Inflammatory macrophage treated with lipopolysaccharide for 1 hour (primary cell): ENCODE data around the gene SLC51A.
"Not testable (repeated sequence)": the region's sequence is repeated elsewhere in the genome, so short reads cannot be mapped to it uniquely, and the experiment has no call there.

Source experiments
- DNase-seq, 2 donors: peaks; one replicate each; pipeline ENCODE4 v3.0.0-alpha.2; 2020 to 2022

The SLC51A gene

DNA sequence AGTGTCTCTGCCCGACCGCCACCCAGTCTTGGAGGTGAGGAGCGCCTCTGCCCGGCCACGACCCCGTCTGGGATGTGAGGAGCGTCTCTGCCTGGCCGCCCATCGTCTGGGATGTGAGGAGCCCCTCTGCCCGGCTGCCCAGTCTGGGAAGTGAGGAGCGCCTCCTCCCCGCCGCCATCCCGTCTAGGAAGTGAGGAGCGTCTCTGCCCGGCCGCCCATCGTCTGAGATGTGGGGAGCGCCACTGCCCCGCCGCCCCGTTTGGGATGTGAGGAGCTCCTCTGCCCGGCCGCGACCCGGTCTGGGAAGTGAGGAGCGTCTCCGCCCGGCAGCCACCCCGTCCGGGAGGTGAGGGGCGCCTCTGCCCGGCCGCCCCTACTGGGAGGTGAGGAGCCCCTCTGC, 27.8 kb downstream of the SLC51A start:
- not testable (repeated sequence) for DNase-seq

DNA sequence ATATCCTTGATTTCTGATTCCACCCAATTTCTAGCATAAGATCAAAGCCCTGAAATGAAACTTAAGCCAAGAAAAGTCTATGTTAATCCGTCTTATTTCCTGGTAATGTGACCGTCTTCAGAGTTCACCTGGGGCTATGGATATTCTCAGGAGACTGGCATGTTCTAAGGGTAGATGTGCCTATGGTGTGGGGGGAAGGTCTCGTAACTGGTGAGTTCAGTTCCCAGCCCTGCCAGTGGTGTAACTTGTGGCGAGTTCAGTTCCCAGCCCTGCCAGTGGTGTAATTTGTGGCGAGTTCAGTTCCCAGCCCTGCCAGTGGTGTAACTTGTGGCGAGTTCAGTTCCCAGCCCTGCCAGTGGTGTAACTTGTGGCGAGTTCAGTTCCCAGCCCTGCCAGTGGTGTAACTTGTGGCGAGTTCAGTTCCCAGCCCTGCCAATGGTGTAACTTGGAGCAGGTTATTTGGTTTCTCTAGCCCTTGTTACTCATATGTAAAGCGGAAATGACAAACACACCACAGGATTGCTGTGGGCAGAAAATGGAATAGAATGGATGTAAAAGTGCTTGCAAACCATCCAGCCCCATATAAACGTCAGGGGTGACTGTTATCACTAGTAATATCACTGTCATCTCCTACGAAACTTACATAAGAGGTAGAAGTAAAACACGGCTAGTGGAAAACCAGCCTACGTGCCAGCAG, 30.4 kb downstream of the SLC51A start:
- DNase-seq: peak in 1 of 2 donors; percentile 65

DNA sequence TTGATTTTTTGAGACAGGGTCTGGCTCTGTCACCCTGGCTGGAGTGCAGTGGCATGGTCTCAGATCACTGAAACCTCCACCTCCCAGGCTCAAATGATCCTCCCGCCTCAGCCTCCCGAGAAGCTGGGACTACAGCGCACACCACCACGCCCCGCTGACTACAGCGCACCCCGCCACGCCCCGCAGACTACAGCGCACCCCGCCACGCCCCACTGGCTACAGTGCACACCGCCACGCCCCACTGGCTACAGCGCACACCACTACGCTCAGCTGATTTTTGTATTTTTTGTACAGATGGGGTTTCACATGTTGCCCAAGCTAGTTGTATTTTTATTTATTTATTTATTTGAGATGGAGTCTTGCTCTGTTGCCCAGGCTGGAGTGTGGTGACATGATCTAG, 35.6 kb downstream of the SLC51A start:
- no peak for DNase-seq

DNA sequence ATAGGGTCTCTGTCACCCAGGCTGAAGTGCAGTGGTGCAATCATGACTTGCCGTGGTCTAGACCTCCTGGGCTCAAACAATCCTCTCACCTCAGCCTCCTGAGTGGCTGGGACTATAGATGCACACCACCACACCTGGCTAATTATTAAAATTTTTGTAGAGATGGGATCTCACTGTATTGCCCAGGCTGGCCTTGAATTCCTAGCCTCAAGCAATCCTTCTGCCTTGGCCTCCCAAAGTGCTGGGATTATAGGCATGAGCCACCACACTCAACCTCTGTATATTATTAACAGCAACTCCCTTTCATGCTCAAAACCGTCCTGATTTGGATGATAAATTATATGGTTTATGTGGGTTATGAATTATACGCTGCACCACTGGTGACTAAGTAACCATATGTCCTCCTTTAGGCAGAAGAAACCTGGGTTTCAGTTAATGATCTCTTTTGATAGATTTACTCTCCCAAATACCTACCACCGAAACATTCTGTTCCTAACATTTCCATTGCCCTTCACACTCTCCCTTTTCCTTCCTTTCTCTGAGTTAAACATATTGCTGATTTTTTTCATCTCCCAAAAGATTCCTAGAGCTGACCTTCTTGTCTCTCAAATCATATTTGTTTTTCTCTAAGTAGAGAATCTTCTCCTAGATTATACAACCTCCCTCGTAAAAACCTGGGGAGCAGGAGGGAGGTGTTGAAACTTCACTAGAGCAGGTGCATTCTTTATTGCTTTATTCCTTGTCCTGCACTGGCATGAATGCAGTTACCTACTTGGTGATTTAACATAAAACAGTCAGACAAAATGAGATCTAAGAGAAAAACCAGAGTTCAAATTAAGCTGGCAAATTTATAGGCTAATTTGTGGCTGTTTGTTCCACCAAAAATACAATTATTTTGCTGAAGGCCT, 38.3 kb downstream of the SLC51A start:
- DNase-seq: no peak

DNA sequence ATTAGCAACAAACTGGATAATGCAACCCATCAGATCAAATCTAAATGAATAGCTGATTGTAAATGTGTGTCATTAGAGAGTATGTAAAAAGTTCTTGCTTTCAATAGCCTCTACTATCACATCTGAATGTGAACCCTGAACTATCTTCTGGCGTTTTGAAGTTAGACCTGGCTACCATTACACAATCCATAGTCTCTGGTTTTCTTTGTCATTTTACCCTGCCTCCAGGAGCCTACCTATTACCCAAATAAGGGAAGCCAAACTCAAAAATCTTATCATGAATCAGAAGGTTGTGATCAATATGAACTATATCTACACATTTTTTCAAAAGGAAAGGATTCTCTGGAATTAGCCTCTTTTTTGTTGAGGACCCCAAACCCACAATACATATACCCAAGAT, 39.4 kb downstream of the SLC51A start:
- DNase-seq: no peak

DNA sequence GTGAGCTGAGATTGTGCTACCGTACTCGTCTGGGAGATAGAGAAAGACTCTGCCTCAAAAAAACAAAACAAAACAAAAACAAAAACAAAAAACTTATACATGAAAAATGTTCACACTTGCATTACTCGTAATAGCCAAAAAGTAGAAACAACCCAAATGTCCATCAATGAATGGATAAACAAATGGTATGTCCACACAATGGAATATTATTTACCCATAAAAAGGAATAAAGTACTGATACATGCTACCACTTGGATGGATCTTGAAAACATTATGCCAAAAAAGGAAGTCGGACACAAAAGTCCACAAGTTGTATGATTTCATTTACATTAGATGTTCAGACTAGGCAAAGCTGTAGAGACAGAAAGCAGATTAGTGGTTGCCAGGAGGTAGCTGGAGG, 44.5 kb downstream of the SLC51A start:
- DNase-seq: no peak

DNA sequence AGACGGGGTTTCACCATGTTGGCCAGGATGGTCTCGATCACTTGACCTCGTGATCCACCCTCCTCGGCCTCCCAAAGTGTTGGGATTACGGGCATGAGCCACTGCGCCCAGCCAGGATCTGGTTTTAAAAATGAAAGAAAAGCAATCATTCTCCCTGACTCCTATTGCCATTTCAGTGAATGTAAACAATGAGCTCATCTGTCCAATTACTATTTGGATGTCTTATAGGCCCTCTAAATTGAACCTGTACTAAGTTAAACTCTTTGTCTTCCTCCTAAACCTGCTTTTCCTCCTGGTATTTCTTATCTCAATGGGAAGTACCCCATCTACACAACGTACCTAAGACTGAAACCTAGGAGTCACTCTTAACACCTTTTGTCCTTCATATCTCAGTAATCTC, 47.5 kb downstream of the SLC51A start:
- DNase-seq: no peak

DNA sequence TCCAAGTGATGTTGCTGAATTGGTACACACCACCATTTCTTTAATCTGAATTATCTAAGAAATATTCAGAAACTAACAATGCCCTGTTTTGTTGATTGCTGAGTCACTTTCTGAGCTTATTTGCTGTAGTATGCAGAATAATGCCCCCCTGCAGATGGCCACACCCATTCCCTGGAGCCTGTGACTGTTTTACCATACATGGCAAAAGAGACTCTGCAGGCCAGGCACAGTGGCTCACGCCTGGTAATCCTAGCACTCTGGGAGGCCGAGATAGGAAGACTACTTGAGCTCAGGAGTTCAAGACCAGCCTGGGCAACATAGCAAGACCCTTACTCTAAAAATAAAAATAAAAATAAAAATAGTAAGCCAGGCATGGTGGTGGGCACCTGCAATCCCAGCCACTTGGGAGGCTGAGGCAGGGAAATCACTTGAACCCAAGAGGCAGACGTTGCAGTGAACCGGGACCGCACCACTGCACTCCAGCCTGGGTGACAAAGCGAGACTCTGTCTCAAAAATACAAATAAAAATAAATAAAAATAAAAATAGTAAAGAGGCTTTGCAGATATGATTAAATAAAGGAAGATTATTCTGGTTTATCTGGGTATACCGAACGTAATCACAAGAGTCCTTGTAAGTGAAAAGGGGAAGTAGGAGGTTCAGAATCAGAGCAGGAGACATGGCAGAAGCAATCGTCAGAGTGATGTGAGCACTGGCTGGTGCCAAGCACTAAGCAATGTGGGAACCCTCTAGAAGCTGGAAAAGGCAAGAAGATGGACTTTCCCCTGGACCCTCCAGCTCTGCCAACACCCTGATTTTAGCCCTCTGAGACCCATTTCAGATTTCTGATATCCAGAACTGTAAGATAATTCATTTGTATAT, 52.2 kb downstream of the SLC51A start:
- DNase-seq: peak; percentile 47 to 59

DNA sequence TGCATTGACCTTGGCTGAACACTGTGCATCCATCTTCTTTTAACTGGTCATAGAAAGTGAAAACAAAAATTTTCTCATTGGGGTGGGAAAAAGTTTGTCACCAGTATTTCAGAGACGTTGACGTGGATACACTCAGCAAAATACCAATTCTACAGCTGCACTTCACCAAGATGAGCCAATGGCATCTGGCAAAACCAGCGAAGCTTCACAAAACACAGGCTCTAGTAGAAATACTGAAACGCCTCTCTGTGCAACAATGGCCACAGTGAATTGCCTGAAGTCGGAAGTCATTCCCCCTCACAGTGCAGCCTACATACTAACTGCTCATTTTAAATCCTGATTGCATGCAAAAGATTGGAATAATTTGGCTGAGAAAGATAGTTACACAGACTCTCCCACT, 54.2 kb downstream of the SLC51A start:
- DNase-seq: no peak

DNA sequence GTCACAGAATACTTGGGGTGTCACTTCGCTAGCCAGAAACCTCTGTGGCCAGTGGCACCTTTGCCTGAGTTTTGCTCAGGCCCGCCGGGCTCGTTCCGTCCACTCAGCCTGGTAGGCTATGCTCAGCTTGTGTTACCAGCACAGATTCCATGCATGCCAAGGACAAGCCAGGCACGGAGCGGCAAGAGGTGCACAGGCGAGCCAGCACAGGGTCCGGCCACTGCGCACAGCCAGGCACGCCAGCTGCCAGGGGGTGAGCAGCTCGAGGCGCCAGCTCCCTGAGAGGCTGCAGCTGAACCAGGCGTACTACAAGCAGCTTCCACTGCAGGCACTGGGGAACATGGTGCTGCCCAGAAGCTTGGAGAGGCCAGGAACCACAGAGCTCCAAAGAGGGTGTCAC, 56.5 kb downstream of the SLC51A start:
- DNase-seq: no peak

DNA sequence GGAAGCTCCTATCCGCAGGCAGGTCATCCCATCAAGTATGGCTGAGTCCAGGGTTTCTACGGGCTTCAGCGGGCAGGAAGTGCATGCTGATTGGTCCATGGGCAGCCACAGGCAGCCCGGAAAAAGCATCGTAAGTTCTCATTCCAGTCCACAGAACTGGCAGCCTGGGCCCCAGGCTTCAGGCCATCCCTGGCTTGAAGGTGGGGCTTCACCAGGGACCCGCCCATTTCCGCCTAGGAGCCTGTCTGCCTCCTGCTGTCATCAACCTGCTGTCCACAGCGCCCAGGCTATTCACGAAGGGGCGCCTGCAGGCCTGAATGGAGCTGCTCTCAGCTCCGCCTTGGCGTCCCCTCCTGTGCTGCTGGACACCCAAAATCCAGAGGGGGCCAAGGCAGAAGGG, 57.3 kb downstream of the SLC51A start:
- DNase-seq: no peak

DNA sequence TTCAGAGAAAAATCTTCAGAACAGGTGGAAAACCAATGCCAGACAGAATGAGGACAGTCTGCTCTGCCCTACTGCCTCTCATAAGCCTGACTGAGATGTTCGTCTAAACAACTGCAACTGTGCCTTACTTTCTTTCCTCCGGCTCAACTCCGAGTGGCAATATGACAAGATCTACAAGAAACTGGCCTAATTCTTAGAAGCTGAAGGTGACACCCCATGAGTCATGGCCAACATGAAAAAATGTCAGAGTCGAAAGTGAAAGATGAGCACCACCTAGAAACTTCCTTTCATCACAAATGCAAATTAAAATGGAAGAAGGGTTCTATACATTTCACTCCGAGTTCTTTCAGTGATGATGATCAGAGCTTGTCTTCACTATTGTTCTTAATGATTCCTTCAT, 58.3 kb downstream of the SLC51A start:
- DNase-seq: peak; percentile 44 to 46

DNA sequence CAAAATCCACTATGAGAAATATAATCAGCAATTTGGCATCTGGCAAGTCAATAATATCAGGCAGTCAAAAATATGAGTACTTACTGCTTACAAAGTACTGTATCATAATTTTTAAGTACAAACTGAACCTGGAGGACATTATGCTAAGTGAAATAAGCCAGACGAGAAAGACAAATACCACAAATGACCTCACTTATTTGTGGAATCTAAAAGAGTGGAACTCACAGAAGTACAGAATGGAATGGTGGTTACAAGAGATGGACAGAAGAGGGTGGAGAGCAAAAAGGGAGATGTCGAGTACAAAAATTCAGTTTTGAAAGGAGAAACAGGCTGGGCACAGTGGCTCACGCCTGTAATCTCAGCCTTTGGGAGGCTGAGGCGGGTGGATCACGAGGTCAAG, 58.8 kb downstream of the SLC51A start:
- no peak for DNase-seq

DNA sequence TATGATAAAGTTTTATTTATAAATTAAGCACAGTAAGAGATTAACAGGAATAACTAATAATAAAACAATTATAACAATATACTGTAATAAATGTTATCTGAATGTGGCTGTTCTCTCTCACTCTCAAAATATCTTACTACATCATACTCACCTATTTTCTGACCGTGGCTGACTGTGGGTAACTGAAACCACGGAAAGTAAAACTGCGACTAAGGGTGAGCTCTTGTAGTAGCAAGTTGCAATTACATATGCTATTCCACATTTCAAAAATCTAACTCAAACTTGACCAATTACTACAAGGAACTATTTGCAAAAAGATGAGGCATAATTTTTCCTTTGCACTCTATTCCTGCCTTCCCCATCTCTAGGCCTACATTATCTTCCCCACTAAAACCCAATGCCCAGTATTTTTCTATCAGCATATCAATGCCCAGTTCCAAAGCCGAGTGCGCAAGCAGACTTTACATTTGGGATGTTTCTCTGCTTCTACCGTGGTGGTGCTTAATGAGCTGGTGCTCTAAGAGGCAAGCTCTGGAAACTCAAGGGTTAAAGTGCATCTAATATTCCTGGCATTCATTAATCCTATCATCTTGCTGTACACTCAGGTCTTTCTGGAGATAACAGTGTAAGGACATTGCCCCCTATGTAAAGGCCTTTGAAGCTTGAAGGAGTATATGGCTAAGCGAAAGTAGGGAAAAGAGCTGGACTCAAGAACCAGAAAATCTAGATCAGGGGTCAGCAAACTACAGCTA, 64.5 kb downstream of the SLC51A start:
- no peak for DNase-seq

DNA sequence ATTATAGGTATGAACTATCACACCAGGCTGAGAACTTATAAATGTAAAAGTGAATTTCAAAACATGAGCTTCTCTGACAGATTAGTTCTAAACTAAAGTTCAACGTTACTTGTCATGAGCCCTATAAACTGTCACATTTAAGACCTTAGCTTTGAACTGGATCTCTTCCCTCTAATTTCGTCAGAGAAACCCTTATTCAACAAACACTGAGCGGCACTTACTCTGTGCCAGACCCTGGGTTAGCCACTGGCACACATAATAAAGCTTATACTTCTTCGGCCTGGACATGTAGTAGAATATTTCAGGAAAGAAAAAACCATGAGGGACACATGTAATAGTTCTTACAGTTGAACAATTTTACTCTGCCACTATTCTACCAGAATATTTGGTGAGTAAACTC, 65.6 kb downstream of the SLC51A start:
- DNase-seq: no peak
